Measurements from ENCODE around the gene ATL2. TPM values are rescaled to one million over a fixed set of nuclear protein-coding genes. Genes with fewer than 3 reads are reported as not detected.

Gene ATL2
- total and polyA plus RNA-seq, 2 donors (not counting 1 experiment from before 2014, with no cell fraction given), result 26.5 to 70.7 TPM

GRCh38 chr2:38251940-38252339, 125.1 kb downstream of the ATL2 start:
- no peaks in the 10 kb centered on the region for H4K20me1 ChIP-seq (ENCODE audit: control insufficient read depth, extremely low read depth, insufficient read depth, low read length)
- H3K27me3 ChIP-seq (ENCODE audit: control insufficient read depth, insufficient read depth, low read length), result no peaks in the 10 kb centered on the region
- H3K36me3 ChIP-seq (ENCODE audit: control insufficient read depth, insufficient read depth, low read length), result no peaks in the 10 kb centered on the region
- no peak overlapping the region for H3K9ac ChIP-seq (ENCODE audit: insufficient read depth, low read length)
- H3K79me2 ChIP-seq (ENCODE audit: control insufficient read depth, insufficient read depth, low read length), result no peaks in the 10 kb centered on the region
- H3K4me2 ChIP-seq (ENCODE audit: extremely low read depth, insufficient read depth, low read length), result no peak overlapping the region
- DNase-seq (ENCODE audit: low read depth in 2 of 2), result no peak
- TF ChIP-seq CTCF (conservative IDR thresholded peaks at IDR 0.05 in 1 of 2, IDR thresholded peaks at IDR 0.05 in 1 of 2; ENCODE audit: low read depth in 1 of 2, low read length in 2 of 2) (no peak), EZH2 (IDR thresholded peaks at IDR 0.05; ENCODE audit: low read length, missing control alignments) (no peak)
- no peak overlapping the region for H2AFZ ChIP-seq (ENCODE audit: low read length)
- H3K4me1 ChIP-seq (ENCODE audit: control insufficient read depth, extremely low read depth, insufficient read depth, low read length), result no peaks in the 10 kb centered on the region
- H3K27ac ChIP-seq (ENCODE audit: insufficient read depth, low read length), result no peak overlapping the region
- H3K9me3 ChIP-seq (ENCODE audit: control insufficient read depth, insufficient read depth, low read depth, low read length), result no peaks in the 10 kb centered on the region
- H3K4me3 ChIP-seq (replicated peaks in 1 of 4; ENCODE audit: control extremely low read depth in 1 of 4, insufficient read depth in 1 of 4, low read depth in 3 of 4, low read length in 4 of 4), result no peak overlapping the region

- H2AFZ ChIP-seq (ENCODE audit: low read length), result no peak overlapping the region
- H3K27me3 ChIP-seq (ENCODE audit: control insufficient read depth, insufficient read depth, low read length), result no peaks in the 10 kb centered on the region
- H3K36me3 ChIP-seq (ENCODE audit: control insufficient read depth, insufficient read depth, low read length), result no peaks in the 10 kb centered on the region
- no peaks in the 10 kb centered on the region for H3K4me1 ChIP-seq (ENCODE audit: control insufficient read depth, extremely low read depth, insufficient read depth, low read length)
- no peaks in the 10 kb centered on the region for H4K20me1 ChIP-seq (ENCODE audit: control insufficient read depth, extremely low read depth, insufficient read depth, low read length)
- H3K9ac ChIP-seq (ENCODE audit: insufficient read depth, low read length), result no peak overlapping the region
- H3K4me3 ChIP-seq (replicated peaks in 1 of 4; ENCODE audit: control extremely low read depth in 1 of 4, insufficient read depth in 1 of 4, low read depth in 3 of 4, low read length in 4 of 4), result no peak overlapping the region
- TF ChIP-seq EZH2 (IDR thresholded peaks at IDR 0.05; ENCODE audit: low read length, missing control alignments) (no peak), CTCF (conservative IDR thresholded peaks at IDR 0.05 in 1 of 2, IDR thresholded peaks at IDR 0.05 in 1 of 2; ENCODE audit: low read depth in 1 of 2, low read length in 2 of 2) (no peak)
- no peak for DNase-seq (ENCODE audit: low read depth in 2 of 2)
- H3K27ac ChIP-seq (ENCODE audit: insufficient read depth, low read length), result no peak overlapping the region
- no peaks in the 10 kb centered on the region for H3K9me3 ChIP-seq (ENCODE audit: control insufficient read depth, insufficient read depth, low read depth, low read length)
- H3K79me2 ChIP-seq (ENCODE audit: control insufficient read depth, insufficient read depth, low read length), result no peaks in the 10 kb centered on the region
- H3K4me2 ChIP-seq (ENCODE audit: extremely low read depth, insufficient read depth, low read length), result no peak overlapping the region
These were observed 128.4 kb downstream of the ATL2 start for GRCh38 chr2:38248707-38249106.

- Histone ChIP-seq H4K20me1 (ENCODE audit: control insufficient read depth, extremely low read depth, insufficient read depth, low read length) (no peaks in the 10 kb centered on the region), H3K4me2 (ENCODE audit: extremely low read depth, insufficient read depth, low read length) (no peak overlapping the region), H3K36me3 (ENCODE audit: control insufficient read depth, insufficient read depth, low read length) (no peaks in the 10 kb centered on the region), H3K9me3 (ENCODE audit: control insufficient read depth, insufficient read depth, low read depth, low read length) (no peaks in the 10 kb centered on the region), H3K9ac (ENCODE audit: insufficient read depth, low read length) (no peak overlapping the region), H3K79me2 (ENCODE audit: control insufficient read depth, insufficient read depth, low read length) (no peaks in the 10 kb centered on the region), H3K27me3 (ENCODE audit: control insufficient read depth, insufficient read depth, low read length) (no peaks in the 10 kb centered on the region), H3K4me1 (ENCODE audit: control insufficient read depth, extremely low read depth, insufficient read depth, low read length) (no peaks in the 10 kb centered on the region), H3K4me3 (replicated peaks in 1 of 4; ENCODE audit: control extremely low read depth in 1 of 4, insufficient read depth in 1 of 4, low read depth in 3 of 4, low read length in 4 of 4) (no peak overlapping the region), H2AFZ (ENCODE audit: low read length) (no peak overlapping the region), H3K27ac (ENCODE audit: insufficient read depth, low read length) (no peak overlapping the region)
- no peak for DNase-seq (ENCODE audit: low read depth in 2 of 2)
- TF ChIP-seq CTCF (conservative IDR thresholded peaks at IDR 0.05 in 1 of 2, IDR thresholded peaks at IDR 0.05 in 1 of 2; ENCODE audit: low read depth in 1 of 2, low read length in 2 of 2), result no peak
- TF ChIP-seq EZH2 (IDR thresholded peaks at IDR 0.05; ENCODE audit: low read length, missing control alignments), result no peak
These were observed 128.8 kb downstream of the ATL2 start for GRCh38 chr2:38248255-38248654.

Data from fibroblast of lung (primary cell).